Astrocyte (in vitro differentiated cells and primary cell): Measurements from ENCODE around the gene PCDHGA1. TPM values are rescaled to one million over a fixed set of nuclear protein-coding genes. Genes with fewer than 3 reads are reported as not detected.

Experiments
- DNase-seq: peaks from one replicate; pipeline ENCODE4 v3.0.0-alpha.2; 2010; ENCODE audit warnings: low read depth
- FAIRE-seq: peaks from 2 replicates; lab custom pipeline; 2011; peaks lifted over from hg19 to GRCh38; lab: Jason Lieb, UNC
- H2AFZ ChIP-seq: 2 replicates; pipeline ENCODE4 v1.6.0; 2012; ENCODE audit warnings: low read depth, low read length, inconsistent platforms
- H3K27ac ChIP-seq: 2 replicates; pipeline ENCODE4 v1.5.1; 2011; ENCODE audit warnings: low read depth, low read length, inconsistent platforms
- H3K27me3 ChIP-seq: 2 replicates; pipeline ENCODE4 v1.6.0; 2011; ENCODE audit warnings: low read length, inconsistent platforms; ENCODE audit not compliant: insufficient read depth
- H3K36me3 ChIP-seq: 2 replicates; pipeline ENCODE4 v1.5.1; 2011; ENCODE audit warnings: low read length, inconsistent platforms; ENCODE audit not compliant: insufficient read depth
- H3K4me1 ChIP-seq: 2 replicates; pipeline ENCODE4 v1.5.1; 2011; ENCODE audit warnings: low read length, inconsistent platforms; ENCODE audit not compliant: insufficient read depth
- H3K4me2 ChIP-seq: 2 replicates; pipeline ENCODE4 v1.6.0; 2012; ENCODE audit warnings: low read length, inconsistent platforms
- H3K4me3 ChIP-seq: 2 replicates; pipeline ENCODE4 v1.5.1; 2011; ENCODE audit warnings: low read depth, mild to moderate bottlenecking, low read length, inconsistent platforms; ENCODE audit not compliant: insufficient read depth
- H3K79me2 ChIP-seq: 2 replicates; pipeline ENCODE4 v1.6.0; 2012; ENCODE audit warnings: mild to moderate bottlenecking, low read length, inconsistent platforms; ENCODE audit not compliant: insufficient read depth
- H3K9ac ChIP-seq: 2 replicates; pipeline ENCODE4 v1.6.0; 2012; ENCODE audit warnings: mild to moderate bottlenecking, low read length, inconsistent platforms
- H3K9me3 ChIP-seq: 2 replicates; pipeline ENCODE4 v1.5.1; 2012; ENCODE audit warnings: low read depth, mild to moderate bottlenecking, low read length, inconsistent platforms; ENCODE audit not compliant: insufficient read depth
- H4K20me1 ChIP-seq: 2 replicates; pipeline ENCODE4 v1.6.0; 2012; ENCODE audit warnings: low read length, inconsistent platforms; ENCODE audit not compliant: insufficient read depth
- H3K27ac Mint-ChIP-seq: one replicate; pipeline ENCODE4 v1.8.0; 2021; ENCODE audit warnings: mild to moderate bottlenecking, mixed read lengths; ENCODE audit not compliant: unreplicated experiment
- H3K27me3 Mint-ChIP-seq: one replicate; pipeline ENCODE4 v1.8.0; 2021; ENCODE audit warnings: low read depth, mixed read lengths; ENCODE audit not compliant: unreplicated experiment
- H3K36me3 Mint-ChIP-seq: one replicate; pipeline ENCODE4 v1.8.0; 2021; ENCODE audit warnings: low read depth, mixed read lengths; ENCODE audit not compliant: unreplicated experiment
- H3K4me1 Mint-ChIP-seq: one replicate; pipeline ENCODE4 v1.8.0; 2021; ENCODE audit warnings: low read depth, mixed read lengths; ENCODE audit not compliant: unreplicated experiment
- H3K4me3 Mint-ChIP-seq: one replicate; pipeline ENCODE4 v1.8.0; 2021; ENCODE audit warnings: mild to moderate bottlenecking, moderate library complexity, mixed read lengths; ENCODE audit not compliant: unreplicated experiment
- H3K9me3 Mint-ChIP-seq: one replicate; pipeline ENCODE4 v1.8.0; 2021; ENCODE audit warnings: mild to moderate bottlenecking, mixed read lengths; ENCODE audit not compliant: unreplicated experiment
- EZH2 ChIP-seq: IDR thresholded peaks from 2 replicates; pipeline ENCODE4 v1.6.1; 2012; ENCODE audit warnings: mild to moderate bottlenecking, low read length, inconsistent platforms; ENCODE audit not compliant: insufficient read depth
- total RNA-seq: library from RNA; stranded (reverse); gene quantifications from 2 replicates; pipeline ENCODE4 v1.2.1, GENCODE V29; 2021
- TF ChIP-seq, protein P1 (sequence below): IDR thresholded peaks from 2 replicates; pipeline ENCODE4 v1.5.1; 2011; ENCODE audit warnings: low read depth, mild to moderate bottlenecking, inconsistent platforms, low read length, moderate library complexity; ENCODE audit not compliant: insufficient read depth

The PCDHGA1 gene
- total RNA-seq, 1 donor from 2014 or later, result 0.27 TPM

DNA sequence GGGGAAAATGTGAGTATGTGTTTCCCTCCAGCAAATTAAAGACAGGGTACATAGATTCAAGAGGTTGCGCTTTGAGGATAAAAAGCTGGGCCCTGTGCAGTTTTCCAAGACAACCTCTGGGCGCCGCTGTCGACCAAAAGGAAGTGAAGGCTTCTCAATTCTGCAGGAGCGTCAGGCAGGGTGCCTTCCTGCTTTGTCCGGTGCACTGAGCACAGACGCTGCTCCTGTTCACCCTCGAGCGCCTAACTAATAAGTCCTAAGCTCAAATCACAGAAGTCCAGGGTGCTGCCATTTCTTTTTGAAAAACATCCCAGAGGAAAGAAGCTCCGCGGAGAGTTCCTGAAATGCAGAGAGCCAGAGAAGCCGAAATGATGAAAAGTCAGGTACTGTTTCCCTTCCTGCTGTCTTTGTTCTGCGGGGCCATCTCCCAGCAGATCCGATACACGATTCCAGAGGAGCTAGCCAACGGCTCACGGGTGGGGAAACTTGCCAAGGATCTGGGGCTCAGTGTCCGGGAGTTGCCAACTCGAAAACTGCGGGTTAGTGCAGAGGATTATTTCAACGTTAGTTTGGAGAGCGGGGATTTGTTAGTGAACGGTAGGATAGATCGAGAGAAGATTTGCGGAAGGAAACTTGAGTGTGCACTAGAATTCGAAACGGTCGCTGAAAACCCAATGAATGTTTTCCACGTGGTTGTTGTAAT is 19.8 kb downstream of the PCDHGA1 start, which contains the start of gene PCDHGB1:
TSS of gene PCDHGB1 (plus strand) at position 183 of the 703 bp plus-strand sequence. CDS start at position 345, 162 bp downstream.
- DNase-seq, result peak; percentile 41
- TF ChIP-seq, protein P1, sequence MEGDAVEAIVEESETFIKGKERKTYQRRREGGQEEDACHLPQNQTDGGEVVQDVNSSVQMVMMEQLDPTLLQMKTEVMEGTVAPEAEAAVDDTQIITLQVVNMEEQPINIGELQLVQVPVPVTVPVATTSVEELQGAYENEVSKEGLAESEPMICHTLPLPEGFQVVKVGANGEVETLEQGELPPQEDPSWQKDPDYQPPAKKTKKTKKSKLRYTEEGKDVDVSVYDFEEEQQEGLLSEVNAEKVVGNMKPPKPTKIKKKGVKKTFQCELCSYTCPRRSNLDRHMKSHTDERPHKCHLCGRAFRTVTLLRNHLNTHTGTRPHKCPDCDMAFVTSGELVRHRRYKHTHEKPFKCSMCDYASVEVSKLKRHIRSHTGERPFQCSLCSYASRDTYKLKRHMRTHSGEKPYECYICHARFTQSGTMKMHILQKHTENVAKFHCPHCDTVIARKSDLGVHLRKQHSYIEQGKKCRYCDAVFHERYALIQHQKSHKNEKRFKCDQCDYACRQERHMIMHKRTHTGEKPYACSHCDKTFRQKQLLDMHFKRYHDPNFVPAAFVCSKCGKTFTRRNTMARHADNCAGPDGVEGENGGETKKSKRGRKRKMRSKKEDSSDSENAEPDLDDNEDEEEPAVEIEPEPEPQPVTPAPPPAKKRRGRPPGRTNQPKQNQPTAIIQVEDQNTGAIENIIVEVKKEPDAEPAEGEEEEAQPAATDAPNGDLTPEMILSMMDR, result peak; percentile 40
- no peak for TF ChIP-seq EZH2
- H3K9me3 Mint-ChIP-seq, result peaks cover 26% of the 10 kb centered on the region
- no peaks in the 10 kb centered on the region for H3K27me3 Mint-ChIP-seq
- H3K4me3 Mint-ChIP-seq, result peak within 1 kb of the TSS; percentile 24
- no peak within 1 kb of the TSS for H3K27ac ChIP-seq
- peaks cover 31% of the 10 kb centered on the region for H3K9me3 ChIP-seq
- no peaks in the 10 kb centered on the region for H3K4me1 ChIP-seq
- H3K4me2 ChIP-seq, result peak within 1 kb of the TSS; percentile 77
- no peaks in the 10 kb centered on the region for H3K79me2 ChIP-seq
- peak within 1 kb of the TSS; percentile 39 for H3K9ac ChIP-seq
- H3K27ac Mint-ChIP-seq, result no peak within 1 kb of the TSS
- no peaks in the 10 kb centered on the region for H3K36me3 ChIP-seq
- H3K4me1 Mint-ChIP-seq, result no peaks in the 10 kb centered on the region
- peaks cover 3% of the 10 kb centered on the region for H3K27me3 ChIP-seq
- peak within 1 kb of the TSS; percentile 48 for H3K4me3 ChIP-seq
- H4K20me1 ChIP-seq, result no peaks in the 10 kb centered on the region
- no peak for FAIRE-seq
- peak within 1 kb of the TSS; percentile 60 for H2AFZ ChIP-seq
- H3K36me3 Mint-ChIP-seq, result peaks cover 2% of the 10 kb centered on the region

DNA sequence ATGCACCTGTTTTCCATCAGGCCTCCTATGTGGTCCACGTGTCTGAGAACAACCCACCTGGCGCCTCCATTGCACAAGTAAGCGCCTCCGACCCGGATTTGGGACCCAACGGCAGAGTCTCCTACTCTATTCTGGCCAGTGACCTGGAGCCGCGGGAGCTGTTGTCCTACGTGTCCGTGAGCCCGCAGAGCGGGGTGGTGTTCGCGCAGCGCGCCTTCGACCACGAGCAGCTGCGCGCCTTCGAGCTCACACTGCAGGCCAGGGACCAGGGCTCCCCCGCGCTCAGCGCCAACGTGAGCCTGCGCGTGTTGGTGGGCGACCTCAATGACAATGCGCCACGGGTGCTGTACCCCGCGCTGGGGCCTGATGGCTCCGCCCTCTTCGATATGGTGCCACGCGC is 21.3 kb downstream of the PCDHGA1 start:
- Mint-ChIP-seq H3K27me3 (no peaks in the 10 kb centered on the region), H3K27ac (no peak overlapping the region), H3K9me3 (peaks cover 31% of the 10 kb centered on the region), H3K4me3 (no peak overlapping the region), H3K4me1 (no peaks in the 10 kb centered on the region), H3K36me3 (peaks cover 7% of the 10 kb centered on the region)
- Histone ChIP-seq H3K4me1 (no peaks in the 10 kb centered on the region), H3K36me3 (no peaks in the 10 kb centered on the region), H3K27ac (no peak overlapping the region), H2AFZ (no peak overlapping the region), H3K4me2 (no peak overlapping the region), H3K9ac (no peak overlapping the region), H3K79me2 (no peaks in the 10 kb centered on the region), H3K27me3 (peaks cover 3% of the 10 kb centered on the region), H4K20me1 (no peaks in the 10 kb centered on the region), H3K9me3 (peaks cover 41% of the 10 kb centered on the region), H3K4me3 (no peak overlapping the region)
- no peak for FAIRE-seq
- no peak for DNase-seq
- TF ChIP-seq, protein P1, result no peak

DNA sequence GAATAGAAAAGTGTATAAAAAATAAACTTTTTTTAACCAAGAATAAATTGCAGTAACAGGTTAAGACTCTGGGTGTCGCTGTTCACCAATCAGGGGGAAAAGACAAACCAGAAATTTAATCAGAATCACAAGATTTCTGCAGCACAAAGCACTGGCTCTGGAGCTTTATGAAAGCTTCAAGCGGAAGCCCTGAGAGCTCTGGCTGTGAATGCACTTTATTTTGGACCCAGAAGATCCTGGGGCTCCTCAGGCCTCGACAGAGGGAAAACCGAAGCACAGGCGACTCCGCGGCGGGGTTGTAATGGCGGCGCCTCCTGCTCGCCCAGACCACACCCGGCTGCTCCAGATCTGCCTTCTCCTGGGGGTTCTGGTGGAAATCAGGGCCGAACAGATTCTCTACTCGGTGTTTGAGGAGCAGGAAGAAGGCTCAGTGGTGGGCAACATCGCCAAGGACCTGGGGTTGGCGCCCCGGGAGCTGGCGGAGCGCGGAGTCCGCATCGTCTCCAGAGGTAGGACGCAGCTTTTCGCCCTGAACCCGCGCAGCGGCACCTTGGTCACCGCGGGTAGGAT is 24.7 kb downstream of the PCDHGA1 start, which contains the start of gene PCDHGA4:
TSS of gene PCDHGA4 (plus strand) at position 122 of the 570 bp plus-strand sequence. CDS start at position 209, 87 bp downstream.
- Mint-ChIP-seq H3K36me3 (peaks cover 8% of the 10 kb centered on the region), H3K9me3 (peaks cover 33% of the 10 kb centered on the region), H3K27me3 (no peaks in the 10 kb centered on the region), H3K4me1 (no peaks in the 10 kb centered on the region), H3K4me3 (no peak within 1 kb of the TSS), H3K27ac (no peak within 1 kb of the TSS)
- H3K4me2 ChIP-seq, result peak within 1 kb of the TSS; percentile 45
- DNase-seq (no peak), FAIRE-seq (no peak)
- no peak within 1 kb of the TSS for H2AFZ ChIP-seq
- peaks cover 3% of the 10 kb centered on the region for H3K27me3 ChIP-seq
- H3K9me3 ChIP-seq, result peaks cover 47% of the 10 kb centered on the region
- no peaks in the 10 kb centered on the region for H3K79me2 ChIP-seq
- H3K27ac ChIP-seq, result no peak within 1 kb of the TSS
- no peak within 1 kb of the TSS for H3K4me3 ChIP-seq
- no peaks in the 10 kb centered on the region for H4K20me1 ChIP-seq
- H3K4me1 ChIP-seq, result no peaks in the 10 kb centered on the region
- no peak for TF ChIP-seq EZH2
- TF ChIP-seq, protein P1, result peak; percentile 39
- H3K36me3 ChIP-seq, result no peaks in the 10 kb centered on the region
- no peak within 1 kb of the TSS for H3K9ac ChIP-seq
